ENCODE results near the gene TXNRD2. TPM values are rescaled to one million over a fixed set of nuclear protein-coding genes. Genes with fewer than 3 reads are reported as not detected.

The TXNRD2 gene
- polyA plus RNA-seq, 1 donor from 2014 or later: 4.1 TPM

- H3K27ac ChIP-seq (ENCODE audit: low read length): no peak overlapping the region
- H4K20me1 ChIP-seq (ENCODE audit: insufficient read depth): no peaks in the 10 kb centered on the region
- H2AFZ ChIP-seq (ENCODE audit: low read depth, low read length): no peak overlapping the region
- H3F3A ChIP-seq (ENCODE audit: insufficient read depth, low read length, poor library complexity, severe bottlenecking): no peaks in the 10 kb centered on the region
- no peak overlapping the region for H3K4me3 ChIP-seq (ENCODE audit: low read length)
- no peaks in the 10 kb centered on the region for H3K36me3 ChIP-seq (ENCODE audit: insufficient read depth, low read length)
- H3K9ac ChIP-seq (ENCODE audit: low read length): no peak overlapping the region
- no peak overlapping the region for H3K4me2 ChIP-seq (ENCODE audit: low read length)
- TF ChIP-seq EZH2 (IDR thresholded peaks at IDR 0.05; ENCODE audit: borderline replicate concordance, insufficient read depth, low read length, poor library complexity, severe bottlenecking) (no peak), RAD21 (conservative IDR thresholded peaks at IDR 0.05) (no peak), SMC3 (conservative IDR thresholded peaks at IDR 0.05; ENCODE audit: poor library complexity) (no peak), TAF1 (IDR thresholded peaks at IDR 0.05; ENCODE audit: low read depth) (no peak), CTCF (IDR thresholded peaks at IDR 0.05; ENCODE audit: poor library complexity, severe bottlenecking) (no peak), EP300 (conservative IDR thresholded peaks at IDR 0.05; ENCODE audit: poor library complexity, severe bottlenecking) (no peak), REST (IDR thresholded peaks at IDR 0.05; ENCODE audit: borderline replicate concordance) (no peak), POLR2AphosphoS5 (IDR thresholded peaks at IDR 0.05) (no peak), MXI1 (conservative IDR thresholded peaks at IDR 0.05; ENCODE audit: poor library complexity, severe bottlenecking) (no peak)
- no peaks in the 10 kb centered on the region for H3K9me2 ChIP-seq (ENCODE audit: insufficient read depth, low read length)
- no peaks in the 10 kb centered on the region for H3K79me2 ChIP-seq (replicated peaks; ENCODE audit: insufficient read depth, low read length)
- H3K9me3 ChIP-seq (ENCODE audit: low read length): no peaks in the 10 kb centered on the region
- H3K27me3 ChIP-seq (ENCODE audit: insufficient read depth, low read depth, low read length): no peaks in the 10 kb centered on the region
Observed at GRCh38 chr22:19916006-19916405, 25.6 kb downstream of the TXNRD2 start.

GRCh38 chr22:19915287-19915954 is 26.2 kb downstream of the TXNRD2 start:
- Histone ChIP-seq H3K27me3 (ENCODE audit: insufficient read depth, low read depth, low read length) (no peaks in the 10 kb centered on the region), H3K36me3 (ENCODE audit: insufficient read depth, low read length) (no peaks in the 10 kb centered on the region), H3K4me2 (ENCODE audit: low read length) (no peak overlapping the region), H3F3A (ENCODE audit: insufficient read depth, low read length, poor library complexity, severe bottlenecking) (no peaks in the 10 kb centered on the region), H3K4me3 (ENCODE audit: low read length) (no peak overlapping the region), H3K9ac (ENCODE audit: low read length) (no peak overlapping the region), H2AFZ (ENCODE audit: low read depth, low read length) (no peak overlapping the region), H3K79me2 (replicated peaks; ENCODE audit: insufficient read depth, low read length) (no peaks in the 10 kb centered on the region), H3K9me2 (ENCODE audit: insufficient read depth, low read length) (no peaks in the 10 kb centered on the region), H4K20me1 (ENCODE audit: insufficient read depth) (no peaks in the 10 kb centered on the region), H3K27ac (ENCODE audit: low read length) (no peak overlapping the region), H3K9me3 (ENCODE audit: low read length) (no peaks in the 10 kb centered on the region)
- no peak for TF ChIP-seq REST (IDR thresholded peaks at IDR 0.05; ENCODE audit: borderline replicate concordance)
- TF ChIP-seq POLR2AphosphoS5 (IDR thresholded peaks at IDR 0.05): no peak
- no peak for TF ChIP-seq EP300 (conservative IDR thresholded peaks at IDR 0.05; ENCODE audit: poor library complexity, severe bottlenecking)
- TF ChIP-seq RAD21 (conservative IDR thresholded peaks at IDR 0.05): no peak
- TF ChIP-seq TAF1 (IDR thresholded peaks at IDR 0.05; ENCODE audit: low read depth): no peak
